HG03469 (cell line): ENCODE results near the gene RAPH1.

Experiments used
- ATAC-seq: cut with Tn5 transposase; IDR thresholded peaks from one replicate; pipeline ENCODE4 v1.9.1; 2021; ENCODE audit warnings: mild to moderate bottlenecking, moderate library complexity, moderate number of reproducible peaks; ENCODE audit not compliant: unreplicated experiment

RAPH1 gene, protein sequence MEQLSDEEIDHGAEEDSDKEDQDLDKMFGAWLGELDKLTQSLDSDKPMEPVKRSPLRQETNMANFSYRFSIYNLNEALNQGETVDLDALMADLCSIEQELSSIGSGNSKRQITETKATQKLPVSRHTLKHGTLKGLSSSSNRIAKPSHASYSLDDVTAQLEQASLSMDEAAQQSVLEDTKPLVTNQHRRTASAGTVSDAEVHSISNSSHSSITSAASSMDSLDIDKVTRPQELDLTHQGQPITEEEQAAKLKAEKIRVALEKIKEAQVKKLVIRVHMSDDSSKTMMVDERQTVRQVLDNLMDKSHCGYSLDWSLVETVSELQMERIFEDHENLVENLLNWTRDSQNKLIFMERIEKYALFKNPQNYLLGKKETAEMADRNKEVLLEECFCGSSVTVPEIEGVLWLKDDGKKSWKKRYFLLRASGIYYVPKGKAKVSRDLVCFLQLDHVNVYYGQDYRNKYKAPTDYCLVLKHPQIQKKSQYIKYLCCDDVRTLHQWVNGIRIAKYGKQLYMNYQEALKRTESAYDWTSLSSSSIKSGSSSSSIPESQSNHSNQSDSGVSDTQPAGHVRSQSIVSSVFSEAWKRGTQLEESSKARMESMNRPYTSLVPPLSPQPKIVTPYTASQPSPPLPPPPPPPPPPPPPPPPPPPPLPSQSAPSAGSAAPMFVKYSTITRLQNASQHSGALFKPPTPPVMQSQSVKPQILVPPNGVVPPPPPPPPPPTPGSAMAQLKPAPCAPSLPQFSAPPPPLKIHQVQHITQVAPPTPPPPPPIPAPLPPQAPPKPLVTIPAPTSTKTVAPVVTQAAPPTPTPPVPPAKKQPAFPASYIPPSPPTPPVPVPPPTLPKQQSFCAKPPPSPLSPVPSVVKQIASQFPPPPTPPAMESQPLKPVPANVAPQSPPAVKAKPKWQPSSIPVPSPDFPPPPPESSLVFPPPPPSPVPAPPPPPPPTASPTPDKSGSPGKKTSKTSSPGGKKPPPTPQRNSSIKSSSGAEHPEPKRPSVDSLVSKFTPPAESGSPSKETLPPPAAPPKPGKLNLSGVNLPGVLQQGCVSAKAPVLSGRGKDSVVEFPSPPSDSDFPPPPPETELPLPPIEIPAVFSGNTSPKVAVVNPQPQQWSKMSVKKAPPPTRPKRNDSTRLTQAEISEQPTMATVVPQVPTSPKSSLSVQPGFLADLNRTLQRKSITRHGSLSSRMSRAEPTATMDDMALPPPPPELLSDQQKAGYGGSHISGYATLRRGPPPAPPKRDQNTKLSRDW

DNA sequence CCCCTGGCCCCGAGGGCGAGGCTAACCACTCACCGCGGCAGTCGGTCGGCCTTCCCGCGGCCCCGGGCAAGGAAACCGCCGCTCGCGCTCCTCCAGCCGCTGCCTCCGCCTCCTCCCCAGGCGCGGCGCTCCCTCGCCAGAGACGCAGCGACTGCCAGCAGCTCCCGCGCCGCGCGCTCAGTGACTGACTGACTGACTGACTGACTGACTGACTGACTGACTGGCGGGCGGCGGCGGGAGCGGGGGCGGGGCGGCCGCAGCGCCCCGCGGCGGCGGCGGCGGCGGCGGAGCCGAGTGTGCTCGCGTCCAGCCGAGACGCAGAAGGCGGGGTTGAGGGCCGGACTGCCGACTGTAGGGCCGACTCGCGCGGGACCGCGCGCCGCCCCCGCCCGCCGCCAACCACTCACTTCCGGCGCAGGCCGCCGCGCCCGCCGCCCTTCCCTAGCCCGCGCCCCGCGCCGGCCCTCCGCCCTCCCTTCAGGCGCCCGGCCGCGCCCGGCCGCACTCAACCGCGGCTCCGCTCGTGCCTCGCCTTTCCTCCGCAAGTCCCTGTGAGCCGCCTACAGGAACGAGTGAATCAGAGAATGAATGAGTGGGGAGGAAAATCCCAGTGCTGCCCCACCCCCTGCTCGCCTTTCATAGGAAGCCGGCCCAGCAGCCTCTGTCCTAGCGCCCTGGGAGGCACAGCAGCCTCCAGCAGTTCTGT lies at the start of gene RAPH1:
Gene RAPH1 (minus strand): TSS at position 224 of the 706 bp plus-strand sequence. CDS start 39,948 bp downstream, outside the sequence.
- no peak for ATAC-seq

GRCh38 chr2:203584784-203585183 lies 49.7 kb upstream of the RAPH1 start:
- ATAC-seq: no peak

DNA sequence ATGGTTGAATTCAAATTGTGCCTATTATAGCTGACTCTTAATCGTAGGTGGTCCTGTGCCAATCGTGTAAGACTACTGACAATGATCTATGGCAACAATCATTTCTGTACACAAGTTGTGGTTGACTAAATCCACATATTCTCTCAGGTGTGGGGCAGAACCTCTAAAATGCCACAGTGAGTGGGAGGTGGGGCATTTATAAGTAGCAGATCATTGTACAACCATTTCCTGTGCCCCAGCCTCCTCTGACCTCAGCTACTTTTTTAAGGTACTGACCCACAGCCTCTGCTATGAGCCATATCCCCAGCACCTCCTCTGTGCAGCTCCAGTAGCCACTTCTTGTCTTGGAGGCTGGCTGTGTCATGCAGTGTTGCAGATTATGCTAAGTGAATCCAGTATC lies 48.6 kb upstream of the RAPH1 start:
- peak; percentile 42 for ATAC-seq

DNA sequence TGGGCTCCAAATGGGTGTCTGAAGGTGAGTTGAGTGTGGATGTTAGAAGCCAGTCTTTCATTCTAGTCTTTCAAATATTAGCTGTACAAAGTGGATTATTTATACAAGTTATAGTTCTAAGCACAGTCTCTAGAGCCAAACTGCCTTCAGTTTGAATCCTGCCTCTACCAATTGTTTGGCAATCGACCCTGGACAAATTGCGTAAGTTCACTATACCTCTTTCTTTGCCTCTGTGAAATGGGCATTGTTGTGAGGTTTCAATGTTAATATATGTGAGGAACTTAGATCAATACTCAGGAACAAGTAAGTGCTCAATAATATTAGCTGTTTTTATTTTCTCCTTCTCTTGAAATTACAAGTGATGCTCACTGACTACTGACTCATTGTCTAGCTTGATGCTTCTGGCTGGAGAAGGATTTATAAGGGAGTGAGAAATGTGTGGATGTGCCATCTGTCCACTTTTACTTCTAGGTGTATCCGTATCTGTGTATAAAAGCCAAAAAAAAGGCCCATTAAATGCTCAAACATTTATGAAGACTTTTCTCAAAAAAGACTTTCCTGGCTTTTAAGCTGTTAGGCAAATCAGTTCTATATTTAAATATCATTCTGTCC lies 48.1 kb upstream of the RAPH1 start:
- ATAC-seq: no peak

DNA sequence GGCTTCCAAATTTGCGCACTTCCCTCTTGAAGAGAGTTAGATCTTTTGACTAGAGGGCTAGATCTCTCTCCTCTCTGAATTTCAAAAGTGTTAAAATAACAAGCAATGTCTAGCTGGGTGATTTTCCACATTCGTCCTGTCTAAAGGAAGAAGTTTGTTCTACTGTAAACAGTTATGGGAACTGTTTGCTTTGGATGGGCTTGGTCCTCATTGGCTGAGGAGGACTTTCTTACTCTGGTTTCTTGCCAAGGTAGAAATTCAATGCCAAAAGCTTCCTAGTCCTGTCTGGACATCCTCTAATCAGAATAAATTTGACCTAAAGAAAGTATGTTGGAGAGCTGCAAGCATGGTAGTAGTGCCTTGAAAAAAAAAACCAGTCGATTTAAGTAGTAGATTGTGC lies 47.4 kb upstream of the RAPH1 start:
- no peak for ATAC-seq

DNA sequence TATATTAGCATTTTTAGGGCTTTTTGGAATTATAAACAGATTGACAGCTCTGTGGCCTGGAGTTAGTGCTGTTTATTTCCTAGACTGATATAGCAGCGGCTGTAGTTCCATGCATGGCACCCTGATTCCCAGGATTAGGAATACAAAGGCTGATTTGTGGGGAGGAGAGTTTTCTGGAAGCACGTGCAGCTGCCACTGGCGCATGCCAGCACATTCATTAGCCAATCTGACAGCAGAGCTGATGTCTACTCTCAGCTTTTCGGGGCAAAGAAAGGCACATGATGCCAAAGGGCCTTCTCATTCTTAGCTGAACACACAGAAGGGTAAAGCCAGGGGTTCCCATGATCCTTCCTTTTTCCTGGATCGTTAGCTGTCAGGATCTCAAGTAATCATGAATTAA lies 45.7 kb upstream of the RAPH1 start:
- ATAC-seq: no peak

- ATAC-seq: no peak
These were observed 44.6 kb upstream of the RAPH1 start for GRCh38 chr2:203579730-203580129.

DNA sequence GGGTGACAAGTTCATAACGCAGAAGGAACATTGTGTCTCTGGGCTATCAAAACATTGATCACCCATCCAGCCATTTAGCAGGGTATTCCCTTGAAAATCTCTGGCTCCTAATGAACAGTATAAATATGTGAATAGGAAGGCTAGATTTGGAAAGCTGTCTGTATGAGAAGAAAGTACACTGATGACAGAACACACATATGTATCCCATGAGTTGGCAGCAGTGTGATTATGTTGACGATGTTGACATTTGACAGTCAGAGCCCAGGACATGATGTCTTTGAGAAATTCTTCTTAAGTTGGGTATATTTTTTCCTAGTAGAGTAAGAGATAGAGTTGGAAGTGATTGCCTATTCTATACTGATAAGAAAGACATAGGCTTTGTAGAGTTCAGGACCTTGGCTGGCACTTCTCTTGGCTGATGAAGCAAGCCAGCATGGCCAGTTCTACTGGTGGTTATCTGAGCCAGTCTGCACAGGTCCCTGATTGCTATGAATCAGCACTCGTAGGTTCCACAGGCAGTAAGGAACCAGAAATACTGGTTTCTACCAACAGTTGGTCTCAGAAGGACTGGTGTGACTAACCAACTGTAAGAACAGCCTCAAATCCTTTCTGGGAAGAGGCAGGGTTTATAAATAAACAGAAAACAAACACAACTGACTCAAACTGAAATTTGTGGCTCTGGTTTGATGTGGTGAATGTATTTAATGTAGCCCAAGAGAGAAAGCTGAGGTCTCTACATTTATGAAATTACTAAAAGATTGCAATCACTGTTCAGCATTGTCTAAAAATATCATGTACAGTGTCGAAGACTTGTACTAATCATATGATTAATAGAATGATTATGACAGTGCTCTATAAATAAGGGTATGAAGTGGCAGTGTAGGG lies 43.9 kb upstream of the RAPH1 start:
- ATAC-seq: peak; percentile 90

DNA sequence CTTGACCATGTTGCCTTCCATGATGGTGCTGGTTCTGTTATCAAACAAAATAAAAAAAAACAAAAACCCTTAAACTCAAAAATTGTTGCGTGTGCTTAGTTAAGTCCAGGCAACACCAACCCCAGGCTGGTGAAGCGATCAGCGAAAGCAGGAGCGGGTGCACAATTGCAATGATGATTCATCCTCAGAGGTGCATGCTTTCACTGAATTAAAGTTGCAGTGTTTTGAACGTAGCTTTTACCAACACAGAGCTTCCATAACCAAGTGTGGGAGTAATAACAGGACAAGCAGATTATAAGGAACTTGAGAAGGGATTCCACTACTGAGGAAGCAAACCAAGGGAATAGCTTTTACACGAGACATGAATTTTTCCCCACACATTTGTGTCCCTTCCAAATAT lies 39.7 kb upstream of the RAPH1 start:
- ATAC-seq: no peak

DNA sequence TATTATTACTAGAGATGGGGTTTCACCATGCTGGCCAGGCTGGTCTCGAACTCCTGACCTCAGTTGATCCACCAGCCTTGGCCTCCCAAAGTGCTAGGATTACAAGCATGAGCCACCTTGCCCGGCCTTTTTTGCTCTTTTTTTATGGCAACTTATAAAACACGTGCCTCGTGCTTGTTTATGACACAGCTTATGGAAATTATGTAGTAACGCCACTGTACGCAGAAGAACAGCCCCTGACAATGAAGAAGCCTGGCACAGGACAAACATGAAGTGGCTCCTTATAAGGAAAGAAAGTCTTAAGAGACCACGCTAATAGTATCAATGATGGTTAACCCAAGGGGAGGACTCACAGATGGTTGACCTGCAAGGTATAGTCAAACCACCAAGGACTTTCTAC lies 37.2 kb upstream of the RAPH1 start:
- ATAC-seq: no peak

DNA sequence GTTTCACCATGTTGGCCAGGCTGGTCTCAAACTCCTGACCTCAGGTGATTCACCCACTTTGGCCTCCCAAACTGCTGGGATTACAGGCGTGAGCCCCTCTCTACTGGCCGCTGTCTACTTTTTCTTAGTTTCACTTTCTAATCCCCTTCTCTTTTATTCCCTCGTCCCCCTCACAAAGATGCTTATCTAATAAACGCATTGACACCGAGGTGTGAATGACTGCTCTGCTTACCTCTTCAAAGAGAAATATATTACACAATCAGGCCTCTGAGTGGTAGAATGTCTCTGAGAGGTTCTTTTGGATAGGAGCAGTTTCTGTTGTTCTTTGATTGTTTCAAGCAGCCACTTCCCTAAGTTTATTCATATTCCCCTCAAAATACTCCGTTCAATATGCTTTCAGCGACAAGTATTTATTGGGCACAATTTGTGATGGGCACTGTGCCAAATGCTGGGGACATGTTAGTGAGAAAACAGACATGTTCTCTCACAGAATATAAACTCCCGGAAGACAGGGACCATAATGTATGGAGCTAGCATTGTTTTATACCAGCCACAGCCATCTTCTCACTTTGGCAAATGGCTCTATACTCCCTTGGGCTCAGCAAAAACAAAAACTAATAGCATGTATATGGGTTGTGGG lies 34.7 kb upstream of the RAPH1 start:
- no peak for ATAC-seq

DNA sequence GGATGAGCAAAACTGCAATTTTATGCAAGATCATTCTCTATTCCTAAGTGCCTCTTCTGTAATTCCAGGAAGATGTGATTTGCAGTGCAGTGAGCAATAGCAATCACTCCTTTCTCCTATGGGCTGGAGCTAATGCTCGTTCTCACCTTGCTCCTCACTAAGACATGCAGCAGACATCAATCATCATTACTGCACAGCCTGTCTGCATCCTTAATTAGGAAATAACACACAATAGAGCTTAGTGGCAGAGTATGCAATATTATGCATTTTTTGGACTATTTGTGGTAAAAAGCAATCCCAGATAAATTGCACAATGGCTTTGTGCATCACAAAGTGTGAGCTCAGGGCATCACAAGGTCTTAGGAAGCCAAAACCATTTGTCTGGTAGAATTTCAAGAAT lies 32.6 kb upstream of the RAPH1 start:
- ATAC-seq: no peak

- no peak for ATAC-seq
These were observed 31.1 kb upstream of the RAPH1 start for GRCh38 chr2:203566161-203566560.

DNA sequence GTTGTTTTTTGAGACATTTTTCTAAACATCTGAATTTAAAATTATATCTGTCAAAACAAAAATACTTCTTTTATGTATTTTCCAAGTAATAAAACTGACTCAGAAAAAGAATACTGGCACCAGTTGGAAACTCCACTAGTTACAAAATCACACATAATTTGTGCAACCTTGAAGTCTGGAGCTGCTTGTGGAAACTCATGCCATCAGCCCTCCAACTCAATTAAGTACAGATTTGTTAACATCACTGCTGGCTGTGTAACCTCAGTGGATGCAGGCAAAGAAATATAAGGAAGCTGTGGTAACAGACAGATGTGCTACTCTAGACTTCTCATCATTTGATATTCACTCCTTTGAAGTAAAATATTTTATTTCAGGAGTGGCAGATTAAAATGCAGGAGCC lies 30.0 kb upstream of the RAPH1 start:
- ATAC-seq: no peak

- ATAC-seq: no peak
These were observed 27.2 kb upstream of the RAPH1 start for GRCh38 chr2:203562268-203562667.

DNA sequence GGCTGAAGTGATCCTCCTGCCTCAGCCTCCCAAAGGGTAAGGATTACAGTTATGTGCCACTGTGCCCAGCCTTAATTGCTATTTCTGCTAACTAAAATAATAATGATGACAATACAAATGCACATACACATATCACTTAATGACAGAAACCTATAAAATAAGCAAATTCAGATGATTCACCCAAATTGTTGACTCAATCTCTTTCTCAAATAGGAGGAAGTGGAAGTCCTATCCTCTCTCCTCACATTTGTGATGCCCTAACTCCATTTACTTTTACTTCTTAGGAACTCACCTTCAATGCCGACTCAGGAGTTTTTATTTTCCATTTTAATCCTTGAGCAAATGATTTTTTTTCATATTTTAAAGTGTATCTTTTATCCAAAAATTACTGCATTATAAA lies 24.5 kb upstream of the RAPH1 start:
- ATAC-seq: no peak

DNA sequence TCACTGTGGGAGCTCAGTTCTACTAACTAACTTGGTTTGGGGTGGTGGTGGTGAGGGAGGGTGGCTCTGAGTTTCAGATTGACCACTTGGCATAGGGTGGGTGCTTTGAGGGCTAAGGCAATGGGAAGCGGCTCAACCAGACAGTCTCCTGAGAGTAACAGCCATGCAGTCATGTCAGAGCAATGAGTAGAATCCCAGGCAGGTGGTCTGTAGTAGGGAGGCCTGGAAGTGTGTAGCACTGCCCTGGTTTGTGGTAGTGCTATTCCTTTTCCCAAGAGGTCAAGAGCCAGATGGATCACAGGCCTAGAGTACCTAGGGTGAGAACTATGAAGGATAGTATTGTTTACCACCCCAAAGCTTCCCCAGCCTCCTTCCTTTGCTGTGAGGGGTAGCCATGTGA lies 18.7 kb upstream of the RAPH1 start:
- no peak for ATAC-seq

DNA sequence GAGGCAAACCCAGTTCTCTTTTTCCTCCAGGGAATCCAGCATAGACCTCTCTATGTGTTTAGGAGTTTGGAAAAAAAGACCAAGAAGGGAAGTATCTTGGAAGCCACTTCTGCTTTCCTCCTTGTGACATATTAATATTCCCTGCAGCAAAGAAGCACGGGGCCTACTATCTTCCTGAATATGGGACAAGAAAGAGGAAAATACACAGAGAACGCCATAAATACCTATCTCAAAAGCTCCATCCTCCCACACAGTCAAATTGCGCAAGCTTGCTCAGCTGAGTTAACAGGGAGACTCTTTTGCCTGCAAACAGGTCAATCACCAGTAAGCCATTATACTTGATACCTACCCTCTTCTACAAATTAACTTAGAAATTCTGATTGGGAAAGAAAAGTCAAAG lies 16.7 kb upstream of the RAPH1 start:
- no peak for ATAC-seq

- ATAC-seq: no peak
These were observed 15.2 kb upstream of the RAPH1 start for GRCh38 chr2:203550266-203550665.
